Peyer's patch (tissue), 4 donors: ENCODE measurements around the gene SLAIN2.

Source experiments
- POLR2A ChIP-seq, 2 donors: fragments of 450-650 bp; IDR thresholded peaks; one replicate each; pipeline ENCODE4 v1.5.1; 2017; ENCODE audit warnings: antibody characterized with exemption in 2 of 2, mild to moderate bottlenecking in 2 of 2, moderate library complexity in 2 of 2
- TF ChIP-seq, protein P1 (sequence below), 6 experiments: fragments of 450-650 bp in 4 of 6; fragments of 200-600 bp in 2 of 6; sonication (generic) in 1 of 6; IDR thresholded peaks; one replicate each; pipeline ENCODE4 v1.5.1; 2017 to 2019; ENCODE audit warnings: antibody characterized with exemption in 6 of 6, mild to moderate bottlenecking in 3 of 6, moderate library complexity in 1 of 6

DNA sequence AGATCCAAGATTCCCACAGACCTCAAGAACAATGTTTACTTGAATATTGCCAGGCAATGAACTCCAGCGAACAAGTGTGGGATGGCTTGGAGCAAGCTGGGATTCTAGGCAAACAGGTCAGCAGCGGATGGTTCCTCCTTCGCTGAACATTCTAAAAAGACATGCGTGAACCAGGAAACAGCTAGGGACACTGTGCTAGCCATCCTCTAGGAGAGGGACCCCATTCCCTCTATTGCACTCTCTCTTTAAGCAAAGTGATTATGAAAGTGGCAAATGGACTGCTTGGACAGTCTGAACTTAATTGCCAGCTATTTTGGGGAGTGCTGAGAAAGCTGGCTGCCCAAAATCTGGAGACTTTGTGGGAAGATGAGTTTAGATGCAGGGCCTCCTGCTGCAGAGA is 41.8 kb upstream of the SLAIN2 start:
- TF ChIP-seq, protein P1, sequence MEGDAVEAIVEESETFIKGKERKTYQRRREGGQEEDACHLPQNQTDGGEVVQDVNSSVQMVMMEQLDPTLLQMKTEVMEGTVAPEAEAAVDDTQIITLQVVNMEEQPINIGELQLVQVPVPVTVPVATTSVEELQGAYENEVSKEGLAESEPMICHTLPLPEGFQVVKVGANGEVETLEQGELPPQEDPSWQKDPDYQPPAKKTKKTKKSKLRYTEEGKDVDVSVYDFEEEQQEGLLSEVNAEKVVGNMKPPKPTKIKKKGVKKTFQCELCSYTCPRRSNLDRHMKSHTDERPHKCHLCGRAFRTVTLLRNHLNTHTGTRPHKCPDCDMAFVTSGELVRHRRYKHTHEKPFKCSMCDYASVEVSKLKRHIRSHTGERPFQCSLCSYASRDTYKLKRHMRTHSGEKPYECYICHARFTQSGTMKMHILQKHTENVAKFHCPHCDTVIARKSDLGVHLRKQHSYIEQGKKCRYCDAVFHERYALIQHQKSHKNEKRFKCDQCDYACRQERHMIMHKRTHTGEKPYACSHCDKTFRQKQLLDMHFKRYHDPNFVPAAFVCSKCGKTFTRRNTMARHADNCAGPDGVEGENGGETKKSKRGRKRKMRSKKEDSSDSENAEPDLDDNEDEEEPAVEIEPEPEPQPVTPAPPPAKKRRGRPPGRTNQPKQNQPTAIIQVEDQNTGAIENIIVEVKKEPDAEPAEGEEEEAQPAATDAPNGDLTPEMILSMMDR (IDR thresholded peaks at IDR 0.05), result no peak
- TF ChIP-seq POLR2A (IDR thresholded peaks at IDR 0.05), result no peak
